Dermis microvascular lymphatic vessel endothelial cell (primary cell): ENCODE measurements around the gene CFAP47. TPM values are rescaled to one million over a fixed set of nuclear protein-coding genes. Genes with fewer than 3 reads are reported as not detected.
"Not testable (repeated sequence)": the region's sequence is repeated elsewhere in the genome, so short reads cannot be mapped to it uniquely, and the experiment has no call there.

ENCODE experiments used
- DNase-seq, 2 donors: peaks; one replicate each; pipeline versions ENCODE4 v3.0.0 to v3.0.0-alpha.2; 2010; ENCODE audit warnings: low read depth in 2 of 2
- total RNA-seq: library from RNA; depleted of rRNA; stranded (reverse); fragments of >200 nt; gene quantifications from 2 replicates; pipeline ENCODE4 v1.2.1, GENCODE V29; 2014

The CFAP47 gene
- not detected in 2 replicates for total RNA-seq

- DNase-seq: no peak
Observed at GRCh38 chrX:35919536-35920309, at the start of gene CFAP47. Gene CFAP47, plus strand, starts transcription at chrX:35919734. Its CDS starts 66 bp downstream, at chrX:35919800.

- DNase-seq: no peak
Observed at GRCh38 chrX:35880601-35881000, 38.9 kb upstream of the CFAP47 start.

- DNase-seq: no peak
Observed at GRCh38 chrX:35886135-35886534, 33.4 kb upstream of the CFAP47 start.

- peak; percentile 2 to 20 for DNase-seq
Observed at GRCh38 chrX:35890699-35891098, 28.8 kb upstream of the CFAP47 start.

GRCh38 chrX:35986816-35987215 is 67.3 kb downstream of the CFAP47 start:
- DNase-seq: not testable (repeated sequence)

- DNase-seq: no peak
Observed at GRCh38 chrX:36007207-36007606, 87.7 kb downstream of the CFAP47 start.

GRCh38 chrX:36019125-36019524 is 99.6 kb downstream of the CFAP47 start:
- DNase-seq: no peak

- no peak for DNase-seq
Observed at GRCh38 chrX:36035550-36035949, 116.0 kb downstream of the CFAP47 start.

- DNase-seq: no peak
Observed at GRCh38 chrX:36062778-36063177, 143.2 kb downstream of the CFAP47 start.

- DNase-seq: no peak
Observed at GRCh38 chrX:36071061-36071460, 151.5 kb downstream of the CFAP47 start.

GRCh38 chrX:36075009-36075408 is 155.5 kb downstream of the CFAP47 start:
- not testable (repeated sequence) for DNase-seq

- DNase-seq: no peak
Observed at GRCh38 chrX:36083256-36083655, 163.7 kb downstream of the CFAP47 start.

- no peak for DNase-seq
Observed at GRCh38 chrX:36087366-36087765, 167.8 kb downstream of the CFAP47 start.

- not testable (repeated sequence) for DNase-seq
Observed at GRCh38 chrX:36088939-36089338, 169.4 kb downstream of the CFAP47 start.

- DNase-seq: no peak
Observed at GRCh38 chrX:36102425-36102824, 182.9 kb downstream of the CFAP47 start.

- DNase-seq: no peak
Observed at GRCh38 chrX:36116222-36116621, 196.7 kb downstream of the CFAP47 start.

GRCh38 chrX:36159254-36159653 is 239.7 kb downstream of the CFAP47 start:
- DNase-seq: no peak

- no peak for DNase-seq
Observed at GRCh38 chrX:36160081-36160480, 240.5 kb downstream of the CFAP47 start.

GRCh38 chrX:36198575-36198974 is 279.0 kb downstream of the CFAP47 start:
- DNase-seq: no peak

GRCh38 chrX:36199928-36200327 is 280.4 kb downstream of the CFAP47 start:
- DNase-seq: no peak

- no peak for DNase-seq
Observed at GRCh38 chrX:36214924-36215323, 295.4 kb downstream of the CFAP47 start.

GRCh38 chrX:36218801-36219200 is 299.3 kb downstream of the CFAP47 start:
- no peak for DNase-seq

GRCh38 chrX:36234840-36235528 is 315.4 kb downstream of the CFAP47 start:
- DNase-seq: not testable (repeated sequence)
